Activated CD4-positive, alpha-beta T cell treated with anti-CD3 and anti-CD28 coated beads for 4 hours (primary cell): Measurements from ENCODE around the gene FSTL1.

Source experiments
- DNase-seq, 2 donors: peaks; one replicate each; pipeline ENCODE4 v3.0.0-alpha.2; 2020

FSTL1 gene, protein sequence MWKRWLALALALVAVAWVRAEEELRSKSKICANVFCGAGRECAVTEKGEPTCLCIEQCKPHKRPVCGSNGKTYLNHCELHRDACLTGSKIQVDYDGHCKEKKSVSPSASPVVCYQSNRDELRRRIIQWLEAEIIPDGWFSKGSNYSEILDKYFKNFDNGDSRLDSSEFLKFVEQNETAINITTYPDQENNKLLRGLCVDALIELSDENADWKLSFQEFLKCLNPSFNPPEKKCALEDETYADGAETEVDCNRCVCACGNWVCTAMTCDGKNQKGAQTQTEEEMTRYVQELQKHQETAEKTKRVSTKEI

DNA sequence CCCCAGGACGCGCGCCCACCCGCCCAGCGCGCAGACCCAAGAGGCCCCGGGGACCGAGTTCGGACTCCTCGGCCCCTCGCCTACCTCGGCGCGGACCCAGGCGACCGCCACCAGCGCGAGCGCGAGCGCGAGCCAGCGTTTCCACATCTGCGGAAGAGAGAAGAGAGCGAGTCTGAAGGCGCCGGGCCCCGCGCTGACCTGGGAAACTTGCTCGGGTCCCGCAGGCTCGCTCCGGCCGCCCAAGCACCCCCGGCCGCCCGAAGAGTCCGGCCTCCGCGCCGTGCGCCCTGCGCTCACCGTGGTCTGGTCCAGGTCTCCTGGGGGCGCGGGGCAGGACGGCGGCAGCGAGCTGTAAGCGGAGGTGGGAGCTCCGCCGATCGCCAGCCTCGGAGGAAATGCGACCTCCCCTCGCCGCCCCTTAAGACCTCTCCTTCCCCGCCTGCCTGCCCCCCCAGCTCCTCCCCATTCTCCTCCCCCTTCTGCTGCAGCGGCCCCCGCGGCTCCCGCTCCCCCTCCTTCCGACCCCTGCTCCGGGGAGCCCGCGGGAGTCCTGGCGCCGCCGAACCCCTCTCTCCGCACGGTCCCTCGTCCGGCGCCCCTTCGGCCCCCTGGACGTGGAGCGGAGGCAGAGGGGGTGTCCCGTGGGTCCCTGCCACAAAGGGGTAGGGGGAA lies at the start of gene FSTL1:
Gene FSTL1 (minus strand): TSS at position 393 of the 672 bp plus-strand sequence. CDS start 246 bp downstream, at position 147.
- DNase-seq = no peak

DNA sequence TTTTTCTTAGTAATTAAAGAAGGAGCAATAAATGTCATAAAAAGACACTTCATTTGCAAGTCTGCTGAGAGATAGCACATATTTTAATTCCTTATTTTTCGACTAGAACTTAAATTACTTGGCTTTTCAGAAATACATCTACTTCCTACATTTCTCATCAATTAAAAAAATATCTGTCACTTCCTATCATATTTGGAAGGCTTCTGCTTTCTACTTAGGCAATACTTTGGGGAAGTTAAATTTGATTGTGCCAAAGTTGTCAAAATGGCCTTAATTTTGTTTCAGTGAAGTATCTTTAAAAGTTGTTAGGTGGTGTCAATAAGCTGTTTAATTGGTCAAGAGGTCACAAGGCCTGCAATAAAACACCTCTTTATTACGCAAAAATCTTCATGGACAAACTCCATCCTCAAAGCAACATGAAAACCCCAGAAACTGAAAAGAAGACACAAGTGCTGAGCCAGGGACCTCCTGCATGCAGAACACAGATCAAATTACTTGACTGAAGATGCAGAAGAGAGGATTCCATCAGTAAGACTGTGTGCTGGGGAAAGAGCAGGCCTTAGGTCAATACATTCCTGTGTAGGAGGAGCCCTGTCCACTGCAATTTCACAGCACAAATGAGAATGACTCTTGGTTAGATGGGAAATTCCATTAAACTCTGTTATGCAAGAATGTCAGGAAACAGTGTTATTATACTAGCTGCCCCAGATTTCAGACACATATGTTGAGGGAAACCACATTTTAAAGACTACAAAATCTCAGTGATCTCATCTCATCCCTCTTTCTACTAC lies 48.0 kb upstream of the FSTL1 start:
- DNase-seq = no peak

DNA sequence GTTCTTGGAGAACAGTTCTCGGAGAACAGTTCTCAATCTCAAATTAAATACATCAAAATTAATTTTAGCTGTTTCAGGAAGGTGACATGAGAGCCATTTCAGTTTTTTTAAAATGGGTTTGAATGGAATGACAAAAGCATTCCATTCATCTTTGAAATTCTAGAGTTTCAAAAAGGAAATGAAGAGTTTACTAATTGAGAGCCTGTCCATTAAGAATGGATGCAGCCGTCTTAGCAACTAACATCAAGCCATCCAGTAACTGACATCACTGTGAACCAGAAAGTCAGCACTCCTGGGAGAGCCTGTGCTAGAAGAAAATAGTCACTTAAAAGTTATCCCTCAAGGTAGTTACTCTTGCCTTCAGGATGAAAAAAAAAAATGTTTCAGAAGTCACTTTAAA lies 47.0 kb upstream of the FSTL1 start:
- DNase-seq = no peak

DNA sequence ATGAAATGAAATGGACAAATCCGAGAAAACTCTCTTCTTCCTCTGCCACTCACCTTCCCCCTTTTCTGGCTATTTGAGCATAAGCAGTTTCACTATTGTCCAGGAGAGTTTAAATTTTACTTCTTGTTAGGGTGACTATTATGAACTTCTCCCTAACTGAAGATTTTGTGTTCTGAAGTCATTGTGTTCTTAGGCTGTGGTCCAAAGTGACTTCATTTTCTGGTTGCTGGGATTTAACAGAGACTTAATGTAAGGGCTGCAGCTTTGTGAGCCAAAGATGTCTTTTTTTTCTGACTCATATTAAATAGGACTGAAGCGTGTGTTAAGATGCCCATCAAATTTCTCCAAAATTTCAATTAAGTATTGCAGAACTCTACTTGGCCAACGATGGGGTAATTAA lies 46.5 kb upstream of the FSTL1 start:
- DNase-seq = no peak

DNA sequence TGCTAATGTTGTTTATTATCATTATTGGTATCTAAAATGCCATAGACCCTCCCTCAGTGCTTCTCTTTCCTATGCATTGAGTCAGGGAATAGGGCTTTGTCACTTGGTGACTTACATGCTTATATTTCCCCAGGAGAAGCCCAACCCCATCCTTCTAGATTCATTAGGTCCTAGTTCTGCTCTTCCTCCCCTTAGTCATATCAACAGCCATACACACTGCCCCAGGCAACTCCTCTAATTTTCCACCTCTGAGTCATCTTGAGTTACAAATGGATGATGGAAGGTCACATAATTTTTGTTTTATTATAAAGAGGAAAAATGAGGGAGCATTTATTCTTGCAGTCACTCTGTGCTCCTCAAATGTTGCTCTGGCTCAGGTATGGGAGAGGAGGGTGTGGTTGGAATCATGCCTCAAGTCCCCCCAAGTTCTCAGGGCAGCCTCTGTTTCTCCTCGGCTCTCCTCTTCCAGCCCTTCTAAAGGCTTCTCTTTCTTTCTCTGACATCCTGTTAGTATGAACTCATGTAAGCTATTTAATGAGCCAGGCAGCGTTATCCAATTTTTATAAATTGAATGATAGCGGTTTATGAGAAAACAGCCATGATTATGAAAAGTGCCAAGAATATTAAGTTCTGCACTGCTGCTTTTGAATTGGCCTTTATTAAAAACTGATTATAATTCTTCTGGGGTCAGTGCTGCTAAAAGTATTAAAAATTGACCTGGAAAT lies 45.6 kb upstream of the FSTL1 start:
- DNase-seq = no peak

DNA sequence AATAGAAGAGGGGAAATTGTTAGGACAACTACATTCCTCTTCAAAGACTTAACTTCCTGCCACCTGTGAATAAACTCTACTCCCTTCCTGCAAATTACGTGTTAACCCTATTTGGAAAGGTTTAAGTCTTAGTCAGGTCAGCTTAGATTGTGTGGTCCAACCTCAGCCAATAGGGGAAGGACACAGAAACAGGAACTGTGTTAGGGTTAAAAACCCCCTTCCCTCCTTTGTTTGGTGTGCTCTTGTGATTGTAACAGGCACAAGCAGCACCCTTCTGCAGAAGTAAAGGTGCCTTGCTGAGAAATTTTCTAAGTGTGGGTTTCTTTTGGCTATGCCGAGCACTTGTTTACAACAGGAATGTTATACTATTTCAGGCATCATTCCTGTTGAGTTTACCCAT lies 45.0 kb upstream of the FSTL1 start:
- no peak for DNase-seq

DNA sequence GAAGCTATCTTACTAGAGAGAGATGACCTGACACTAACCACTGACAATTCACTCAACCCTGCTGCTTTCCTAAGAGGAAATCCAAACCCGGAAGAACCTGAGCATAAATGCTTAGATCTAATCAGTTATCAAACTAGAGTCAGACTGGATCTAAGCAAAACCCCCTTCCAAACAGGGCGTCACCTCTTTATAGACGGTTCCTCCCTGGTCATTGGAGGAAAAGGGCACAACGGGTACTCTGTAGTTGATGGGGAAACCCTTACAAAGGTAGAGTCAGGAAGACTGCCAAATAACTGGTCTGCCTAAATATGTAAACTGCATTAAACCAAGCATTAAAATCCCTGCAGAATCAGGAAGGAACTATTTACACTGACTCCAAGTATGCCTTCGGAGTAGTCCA lies 41.3 kb upstream of the FSTL1 start:
- DNase-seq = no peak

DNA sequence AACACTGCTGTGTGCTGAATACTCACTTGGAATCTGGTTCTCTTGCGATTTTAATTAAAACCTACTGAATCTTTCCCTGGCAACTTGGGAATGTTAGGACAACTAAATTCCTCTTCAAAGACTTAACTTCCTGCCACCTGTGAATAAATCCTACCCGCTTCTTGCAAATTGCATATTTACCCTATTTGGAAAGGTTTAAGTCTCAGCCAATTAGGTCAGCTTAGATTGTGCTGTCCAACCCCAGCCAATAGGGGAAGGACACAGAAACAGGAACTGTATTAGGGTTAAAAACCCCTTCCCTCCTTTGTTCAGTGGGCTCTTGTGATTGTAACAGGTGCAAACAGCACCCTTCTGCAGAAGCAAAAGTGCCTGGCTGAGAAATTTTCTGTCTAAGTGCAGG lies 38.6 kb upstream of the FSTL1 start:
- DNase-seq = no peak

DNA sequence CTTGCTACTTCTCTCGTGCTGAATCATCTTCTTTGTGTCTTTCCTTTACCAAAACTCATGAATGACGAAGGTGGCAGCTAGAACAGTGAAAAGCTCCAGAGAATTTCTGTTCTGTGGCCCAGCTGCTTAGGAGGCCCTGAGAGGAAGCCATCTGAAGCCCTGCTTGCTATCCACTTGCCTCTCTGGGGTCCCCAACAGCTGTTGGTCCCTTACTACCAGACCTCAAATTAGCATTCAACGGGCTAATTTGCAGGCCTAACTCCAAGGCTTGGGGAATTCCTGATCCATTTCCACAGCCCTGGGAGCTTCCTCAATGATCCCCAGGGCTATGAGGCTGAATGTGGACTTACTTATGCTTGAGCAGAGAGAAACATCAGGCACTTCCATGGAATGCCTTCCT lies 37.5 kb upstream of the FSTL1 start:
- no peak for DNase-seq

DNA sequence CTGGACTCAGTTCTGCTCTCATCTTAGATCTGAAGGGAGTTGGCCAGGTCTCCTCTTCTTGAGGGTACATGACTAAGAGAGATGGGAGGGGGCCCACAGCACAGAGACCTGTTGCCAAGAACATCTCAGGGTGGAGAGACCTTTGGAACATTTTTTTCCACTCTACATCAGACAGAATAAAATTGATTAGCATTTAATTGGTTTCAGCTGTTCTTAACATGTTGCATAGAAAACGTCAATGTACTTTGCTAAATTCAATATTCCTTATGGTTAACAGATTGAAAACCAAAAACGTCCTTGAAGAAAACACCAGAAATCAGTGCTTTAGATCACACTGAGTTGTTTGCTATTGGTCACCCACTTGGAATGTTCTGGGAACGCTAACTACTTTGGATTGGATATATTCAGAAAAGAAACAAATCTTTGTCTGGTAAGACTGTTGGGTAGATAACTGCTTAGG lies 36.4 kb upstream of the FSTL1 start:
- DNase-seq = no peak

DNA sequence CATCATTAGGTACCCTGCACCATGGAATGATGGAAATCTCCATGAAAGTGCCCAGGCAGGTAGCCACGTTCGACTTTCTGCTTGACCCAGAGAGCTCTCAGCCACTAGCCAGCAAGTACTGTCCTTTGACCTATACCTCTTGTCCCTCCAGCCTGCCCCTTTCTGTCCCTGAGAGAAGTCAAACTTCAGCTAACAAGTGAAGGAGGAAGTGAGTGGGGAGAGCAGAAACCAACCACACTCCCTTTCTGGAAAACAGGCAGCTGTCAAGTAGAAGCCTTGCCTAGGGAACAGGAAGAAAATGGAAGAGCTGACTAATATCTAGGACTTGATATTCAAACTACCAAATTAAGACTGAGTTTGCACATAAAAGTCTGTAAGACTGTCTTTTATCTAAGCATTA lies 30.3 kb upstream of the FSTL1 start:
- DNase-seq = no peak

DNA sequence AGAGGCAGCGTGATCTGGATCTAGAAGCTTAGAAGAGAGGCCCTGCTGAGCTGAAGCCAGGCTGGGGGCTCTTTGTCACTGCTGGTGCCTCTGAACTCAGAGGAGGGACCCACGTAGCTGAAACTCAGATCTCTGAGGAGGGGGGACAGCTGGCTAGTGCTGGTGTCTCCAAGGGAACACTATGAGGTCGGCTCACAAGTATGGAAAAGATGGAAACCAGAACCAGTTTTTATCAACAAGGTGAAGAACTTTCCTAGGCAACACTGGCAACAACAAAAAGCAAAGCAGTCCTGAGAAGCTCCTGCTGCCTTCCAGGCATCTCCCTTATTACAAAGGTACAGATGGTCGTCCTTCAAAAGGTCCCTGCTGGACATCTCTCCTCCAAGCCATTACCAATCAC lies 27.0 kb upstream of the FSTL1 start:
- DNase-seq = no peak

DNA sequence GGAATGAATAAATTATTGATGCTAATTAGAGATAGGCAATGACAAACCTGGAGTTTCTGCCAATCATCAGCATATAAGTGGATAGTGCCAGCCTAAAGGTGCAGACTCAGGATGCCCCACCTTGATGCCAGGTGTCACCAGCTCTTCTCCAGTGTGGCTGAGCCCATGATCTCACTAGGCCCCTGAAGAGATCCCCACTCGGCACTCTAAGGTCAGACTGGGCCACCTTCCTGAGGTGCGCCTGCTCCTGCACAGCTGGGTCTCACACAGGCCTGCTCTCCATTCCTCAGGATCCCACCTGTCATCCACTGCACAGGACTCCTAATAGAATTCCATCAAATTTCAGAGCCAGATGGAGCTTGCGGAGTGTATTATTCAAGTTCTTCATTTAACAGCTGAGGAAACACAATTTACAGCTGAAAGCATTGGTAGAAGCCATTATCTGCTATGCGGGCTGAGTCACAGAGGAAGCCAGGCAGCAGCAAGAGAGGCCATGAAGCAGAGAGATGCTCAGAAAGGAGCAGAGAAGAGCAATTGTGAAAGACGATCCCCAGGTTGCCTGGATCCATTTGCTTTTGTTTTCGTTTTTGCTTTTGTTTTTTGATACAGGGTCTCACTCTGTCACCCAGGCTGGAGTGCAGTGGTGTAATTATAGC lies 25.1 kb upstream of the FSTL1 start:
- DNase-seq = no peak

DNA sequence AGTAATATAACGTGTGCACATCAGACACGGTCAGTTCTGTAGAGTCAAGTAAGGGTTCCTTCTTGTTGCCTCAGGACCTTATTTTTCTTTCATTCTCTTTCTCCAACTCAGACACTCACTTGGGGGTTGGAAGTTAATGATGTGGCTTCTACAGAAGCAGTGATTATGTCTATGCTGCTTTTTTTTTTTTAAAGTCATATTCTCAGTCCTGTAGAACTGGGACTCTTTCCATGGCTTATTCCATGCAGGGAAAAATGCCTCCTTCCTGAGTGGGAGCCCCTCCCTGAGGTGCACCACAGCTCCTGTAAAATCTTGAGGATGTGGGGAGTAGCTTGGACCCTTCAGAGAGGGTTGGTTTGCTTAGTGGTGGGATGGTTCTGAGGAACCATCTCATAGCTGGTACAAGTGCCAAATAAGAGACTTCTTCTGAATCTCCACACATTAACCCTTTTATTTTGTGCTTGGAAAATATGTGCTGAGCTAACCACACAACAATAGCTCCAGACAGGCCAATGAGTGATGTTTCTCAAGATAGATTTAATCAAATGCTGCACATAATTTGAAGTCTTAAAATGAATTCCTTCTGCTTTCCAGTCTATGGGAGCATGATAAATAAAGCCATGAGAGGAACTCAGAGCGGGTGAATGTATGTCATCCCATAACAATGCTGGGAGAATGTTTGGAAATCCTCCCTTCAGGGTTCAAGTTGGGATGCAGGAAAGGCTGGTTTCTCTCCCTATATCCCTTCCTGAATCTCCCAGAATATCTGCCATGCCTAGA lies 23.3 kb upstream of the FSTL1 start:
- DNase-seq = no peak

DNA sequence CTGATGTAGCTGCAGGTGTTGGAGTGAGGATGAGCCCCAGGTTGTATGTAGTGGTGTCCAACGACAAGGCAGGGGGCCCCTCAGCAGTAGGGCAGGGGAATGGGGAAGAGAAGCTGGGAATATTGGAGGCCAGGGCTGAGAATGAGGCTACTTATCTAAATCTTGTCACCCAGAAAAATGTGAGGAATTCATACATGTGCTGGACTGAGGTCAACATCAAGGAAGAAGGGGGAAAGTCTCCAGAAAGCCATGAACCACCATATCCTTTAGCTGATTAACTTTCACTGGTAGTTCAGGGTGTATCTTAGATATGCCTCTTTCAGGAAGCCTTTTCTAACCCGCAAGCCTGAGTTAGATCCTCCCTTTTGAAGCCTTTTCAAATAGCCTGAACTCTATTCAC lies 22.6 kb upstream of the FSTL1 start:
- DNase-seq = no peak

DNA sequence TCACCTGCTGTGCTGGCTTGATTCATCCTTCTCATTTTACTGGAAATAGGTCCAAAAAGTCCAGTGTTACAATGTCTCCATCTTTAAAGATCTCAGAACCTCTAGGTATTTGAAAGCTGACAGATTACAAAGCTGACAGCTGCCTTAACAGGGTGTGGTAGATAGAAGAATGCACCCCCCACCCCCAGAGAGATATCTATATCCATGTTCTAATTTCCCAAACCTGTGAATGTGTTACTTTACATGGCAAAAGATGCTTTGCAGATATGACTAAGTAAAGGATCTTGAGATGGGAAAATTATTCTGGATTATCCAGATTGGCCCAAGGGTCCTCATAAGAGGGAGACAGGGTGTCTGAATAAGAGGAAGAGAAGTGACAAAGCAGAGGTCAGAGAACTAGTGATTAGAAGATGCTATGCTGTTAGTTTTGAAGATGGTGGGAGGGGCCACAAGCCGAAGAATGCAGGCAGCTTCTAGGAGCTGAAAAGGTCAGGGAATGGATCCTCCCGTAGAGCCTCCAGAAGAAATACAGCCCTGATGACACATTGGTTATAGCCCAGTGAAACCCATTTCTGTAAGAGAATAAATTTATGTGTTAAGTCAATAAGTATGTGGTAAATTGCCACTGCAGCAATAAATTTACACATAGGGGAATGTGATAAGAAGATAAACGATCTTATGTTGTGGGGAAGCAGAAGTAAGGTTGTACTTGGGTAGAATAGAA lies 21.5 kb upstream of the FSTL1 start:
- no peak for DNase-seq

DNA sequence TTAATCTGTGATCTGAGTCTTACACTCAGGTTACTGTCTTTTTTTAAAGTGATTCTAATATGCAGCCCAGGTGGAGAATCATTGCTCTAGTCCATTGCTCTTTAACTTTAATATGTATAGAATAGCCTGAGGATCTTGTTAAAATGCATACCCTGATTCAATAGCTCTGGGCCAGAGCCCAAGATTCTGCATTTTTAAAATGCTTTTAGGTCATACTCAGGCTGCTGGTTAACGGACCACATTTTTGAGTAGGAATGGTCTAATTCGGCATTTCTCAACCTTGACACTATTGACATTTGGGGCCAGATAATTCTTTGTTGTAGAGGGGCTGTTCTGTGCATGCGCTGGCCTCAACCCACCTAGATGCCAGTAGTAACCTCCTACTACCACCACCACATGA lies 20.9 kb upstream of the FSTL1 start:
- no peak for DNase-seq

DNA sequence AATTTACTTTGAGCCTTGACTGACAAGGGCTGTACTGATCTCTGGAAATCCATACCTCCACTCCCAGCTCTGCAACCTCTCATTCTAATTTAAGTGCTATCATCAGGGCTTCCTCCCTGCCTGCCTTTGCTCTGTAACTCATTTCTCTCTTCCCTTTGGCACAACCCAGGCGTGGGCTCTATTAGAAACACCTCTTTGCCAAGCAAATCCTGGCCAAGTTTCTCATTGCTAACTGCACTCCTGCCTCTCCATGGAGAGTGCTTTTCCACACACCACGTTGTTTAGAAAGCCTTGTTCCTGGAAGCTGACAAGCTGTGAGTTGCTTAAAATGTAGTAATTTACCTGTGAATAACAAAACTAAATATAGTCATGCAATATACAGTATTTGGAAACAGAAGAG lies 20.1 kb upstream of the FSTL1 start:
- DNase-seq = no peak

DNA sequence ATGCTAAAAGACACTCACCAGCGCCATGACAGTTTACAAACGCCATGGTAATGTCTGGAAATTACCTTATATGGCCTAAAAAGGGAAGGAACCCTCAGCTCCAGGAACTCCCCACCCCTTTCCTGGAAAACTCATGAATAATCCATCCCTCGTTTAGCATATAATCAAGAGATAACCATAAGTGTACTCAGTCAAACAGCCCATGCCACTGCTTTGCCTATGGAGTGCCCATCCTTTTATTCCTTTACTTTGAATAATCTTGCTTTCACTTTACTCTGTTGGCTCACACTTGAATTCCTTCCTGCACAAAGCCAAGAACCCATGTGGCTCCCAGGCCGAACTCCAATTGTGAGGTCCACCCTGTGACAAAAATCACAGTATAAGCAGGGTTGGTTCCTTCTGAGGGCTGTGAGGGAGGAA lies 19.1 kb upstream of the FSTL1 start:
- DNase-seq = no peak

DNA sequence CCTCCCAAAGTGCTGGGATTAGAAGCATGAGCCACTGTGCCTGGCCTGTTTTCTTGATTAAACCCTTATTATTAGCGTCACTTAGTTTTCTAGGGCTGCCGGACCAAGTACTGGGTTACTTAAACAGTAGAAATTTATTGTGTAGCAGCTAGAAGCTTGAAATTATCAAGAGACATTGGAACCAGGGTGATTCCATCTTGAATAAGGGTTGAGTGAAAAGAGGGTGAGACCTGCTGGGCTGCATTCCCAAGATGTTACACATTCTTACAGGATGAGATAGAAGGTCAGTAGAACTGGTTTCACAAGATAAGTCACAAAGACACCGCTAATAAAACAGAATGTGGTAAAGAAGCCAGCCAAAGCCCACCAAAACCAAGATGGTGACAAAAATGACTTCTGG lies 18.6 kb upstream of the FSTL1 start:
- DNase-seq = no peak

DNA sequence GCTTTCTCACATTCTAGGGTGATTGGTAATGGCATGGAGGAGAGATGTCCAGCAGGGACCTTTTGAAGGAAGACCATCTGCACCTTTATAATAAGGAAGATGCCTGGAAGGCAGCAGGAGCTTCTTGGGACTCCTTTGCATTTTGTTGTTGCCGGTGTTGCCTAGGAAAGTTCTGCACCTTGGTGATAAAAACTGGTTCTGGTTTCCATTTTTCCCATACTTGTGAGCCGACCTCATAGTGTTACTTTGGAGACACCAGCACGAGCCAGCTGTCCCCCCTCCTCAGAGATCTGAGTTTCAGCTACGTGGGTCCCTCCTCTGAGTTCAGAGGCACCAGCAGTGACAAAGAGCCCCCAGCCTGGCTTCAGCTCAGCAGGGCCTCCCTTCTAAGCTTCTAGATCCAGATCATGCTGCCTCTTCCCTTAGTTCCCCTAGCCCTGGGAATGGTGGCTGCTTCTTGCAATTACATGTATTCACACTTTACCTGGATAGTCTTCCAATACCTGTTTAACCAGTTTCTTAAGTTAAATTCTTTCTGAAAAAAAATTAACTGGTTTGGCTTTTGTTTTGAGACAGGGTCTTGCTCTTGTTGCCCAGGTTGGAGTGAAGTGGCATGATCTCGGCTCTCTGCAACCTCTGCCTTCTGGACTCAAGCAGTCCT lies 18.0 kb upstream of the FSTL1 start:
- no peak for DNase-seq
